HL-60 (cell line): ENCODE results near the gene HIGD2A.

Experiments used
- GABPA ChIP-seq: IDR thresholded peaks from 2 replicates; pipeline ENCODE4 v1.6.1; 2012; ENCODE audit warnings: low read depth
- POLR2AphosphoS5 ChIP-seq: IDR thresholded peaks from 2 replicates; pipeline ENCODE4 v1.6.1; 2012; ENCODE audit warnings: low read depth
- TF ChIP-seq, protein P1 (sequence below): IDR thresholded peaks from one replicate; pipeline ENCODE4 v1.5.1; 2011; ENCODE audit warnings: low read length, control low read depth, inconsistent platforms; ENCODE audit not compliant: insufficient read depth
- TF ChIP-seq, protein P2 (sequence below): IDR thresholded peaks from 2 replicates; pipeline ENCODE4 v1.6.1; 2012; ENCODE audit warnings: low read depth; ENCODE audit not compliant: insufficient replicate concordance

DNA sequence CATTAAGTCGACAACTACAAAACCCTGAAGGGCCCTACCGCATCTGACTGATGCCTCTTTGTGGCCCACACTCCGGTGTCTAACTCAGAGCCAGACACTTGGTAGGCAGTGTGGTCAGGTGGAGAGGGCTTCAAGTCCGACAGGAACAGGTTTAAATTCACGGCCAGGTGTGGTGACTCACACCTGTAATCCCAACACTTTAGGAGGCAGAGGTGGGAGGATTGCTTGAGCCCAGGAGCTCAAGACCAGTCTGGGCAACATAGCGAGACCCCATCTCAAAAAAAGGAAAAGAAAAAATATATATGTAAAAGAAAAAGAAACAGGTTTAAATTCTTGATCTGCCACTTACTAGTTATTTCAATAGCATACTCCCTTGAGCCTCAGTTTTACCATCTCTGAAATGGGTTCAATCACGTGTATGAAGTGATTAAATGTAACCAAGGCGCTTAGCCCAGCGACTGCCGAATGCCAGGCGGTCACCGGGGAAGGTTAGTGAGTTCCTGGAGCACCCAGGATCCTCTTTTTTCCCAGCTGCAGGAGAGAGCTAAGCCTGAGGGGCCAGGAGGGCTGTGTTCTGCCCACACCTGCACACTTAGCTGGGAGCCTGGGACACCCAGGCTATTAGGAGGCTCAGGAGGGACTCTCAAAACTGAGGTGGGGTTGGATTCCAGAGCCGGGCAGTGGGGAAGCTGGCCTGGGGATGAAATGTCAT is 26.8 kb downstream of the HIGD2A start:
- TF ChIP-seq, protein P1, sequence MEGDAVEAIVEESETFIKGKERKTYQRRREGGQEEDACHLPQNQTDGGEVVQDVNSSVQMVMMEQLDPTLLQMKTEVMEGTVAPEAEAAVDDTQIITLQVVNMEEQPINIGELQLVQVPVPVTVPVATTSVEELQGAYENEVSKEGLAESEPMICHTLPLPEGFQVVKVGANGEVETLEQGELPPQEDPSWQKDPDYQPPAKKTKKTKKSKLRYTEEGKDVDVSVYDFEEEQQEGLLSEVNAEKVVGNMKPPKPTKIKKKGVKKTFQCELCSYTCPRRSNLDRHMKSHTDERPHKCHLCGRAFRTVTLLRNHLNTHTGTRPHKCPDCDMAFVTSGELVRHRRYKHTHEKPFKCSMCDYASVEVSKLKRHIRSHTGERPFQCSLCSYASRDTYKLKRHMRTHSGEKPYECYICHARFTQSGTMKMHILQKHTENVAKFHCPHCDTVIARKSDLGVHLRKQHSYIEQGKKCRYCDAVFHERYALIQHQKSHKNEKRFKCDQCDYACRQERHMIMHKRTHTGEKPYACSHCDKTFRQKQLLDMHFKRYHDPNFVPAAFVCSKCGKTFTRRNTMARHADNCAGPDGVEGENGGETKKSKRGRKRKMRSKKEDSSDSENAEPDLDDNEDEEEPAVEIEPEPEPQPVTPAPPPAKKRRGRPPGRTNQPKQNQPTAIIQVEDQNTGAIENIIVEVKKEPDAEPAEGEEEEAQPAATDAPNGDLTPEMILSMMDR: no peak
- no peak for TF ChIP-seq POLR2AphosphoS5
- TF ChIP-seq, protein P2, sequence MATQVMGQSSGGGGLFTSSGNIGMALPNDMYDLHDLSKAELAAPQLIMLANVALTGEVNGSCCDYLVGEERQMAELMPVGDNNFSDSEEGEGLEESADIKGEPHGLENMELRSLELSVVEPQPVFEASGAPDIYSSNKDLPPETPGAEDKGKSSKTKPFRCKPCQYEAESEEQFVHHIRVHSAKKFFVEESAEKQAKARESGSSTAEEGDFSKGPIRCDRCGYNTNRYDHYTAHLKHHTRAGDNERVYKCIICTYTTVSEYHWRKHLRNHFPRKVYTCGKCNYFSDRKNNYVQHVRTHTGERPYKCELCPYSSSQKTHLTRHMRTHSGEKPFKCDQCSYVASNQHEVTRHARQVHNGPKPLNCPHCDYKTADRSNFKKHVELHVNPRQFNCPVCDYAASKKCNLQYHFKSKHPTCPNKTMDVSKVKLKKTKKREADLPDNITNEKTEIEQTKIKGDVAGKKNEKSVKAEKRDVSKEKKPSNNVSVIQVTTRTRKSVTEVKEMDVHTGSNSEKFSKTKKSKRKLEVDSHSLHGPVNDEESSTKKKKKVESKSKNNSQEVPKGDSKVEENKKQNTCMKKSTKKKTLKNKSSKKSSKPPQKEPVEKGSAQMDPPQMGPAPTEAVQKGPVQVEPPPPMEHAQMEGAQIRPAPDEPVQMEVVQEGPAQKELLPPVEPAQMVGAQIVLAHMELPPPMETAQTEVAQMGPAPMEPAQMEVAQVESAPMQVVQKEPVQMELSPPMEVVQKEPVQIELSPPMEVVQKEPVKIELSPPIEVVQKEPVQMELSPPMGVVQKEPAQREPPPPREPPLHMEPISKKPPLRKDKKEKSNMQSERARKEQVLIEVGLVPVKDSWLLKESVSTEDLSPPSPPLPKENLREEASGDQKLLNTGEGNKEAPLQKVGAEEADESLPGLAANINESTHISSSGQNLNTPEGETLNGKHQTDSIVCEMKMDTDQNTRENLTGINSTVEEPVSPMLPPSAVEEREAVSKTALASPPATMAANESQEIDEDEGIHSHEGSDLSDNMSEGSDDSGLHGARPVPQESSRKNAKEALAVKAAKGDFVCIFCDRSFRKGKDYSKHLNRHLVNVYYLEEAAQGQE: no peak
- no peak for TF ChIP-seq GABPA
